NCI-H187 (cell line): ENCODE data around the gene BEGAIN.

Experiments
- DNase-seq, 2 experiments: peaks; one replicate each; lab custom pipeline; 2025; lab: John Stamatoyannopoulos, UW

The BEGAIN gene

DNA sequence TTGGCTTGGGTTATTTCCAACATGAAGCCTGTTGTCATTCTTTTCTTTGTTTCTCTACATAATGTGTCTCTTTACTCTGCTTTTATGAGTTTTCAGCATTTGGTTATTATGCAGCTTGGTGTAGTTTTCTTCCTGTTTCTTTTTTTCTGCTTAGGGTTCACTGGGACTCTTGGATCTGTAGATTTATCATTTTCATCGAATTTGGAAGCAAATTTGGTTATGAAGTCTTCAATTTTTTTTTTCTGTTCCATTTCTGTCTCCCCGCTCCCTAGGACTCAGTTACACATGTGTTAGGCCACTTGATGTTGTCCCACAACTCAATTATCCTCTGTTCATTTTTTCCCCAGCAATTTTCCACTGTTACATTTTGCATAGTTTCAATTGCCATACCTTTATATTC lies 13.8 kb upstream of the BEGAIN start:
- DNase-seq = no peak

DNA sequence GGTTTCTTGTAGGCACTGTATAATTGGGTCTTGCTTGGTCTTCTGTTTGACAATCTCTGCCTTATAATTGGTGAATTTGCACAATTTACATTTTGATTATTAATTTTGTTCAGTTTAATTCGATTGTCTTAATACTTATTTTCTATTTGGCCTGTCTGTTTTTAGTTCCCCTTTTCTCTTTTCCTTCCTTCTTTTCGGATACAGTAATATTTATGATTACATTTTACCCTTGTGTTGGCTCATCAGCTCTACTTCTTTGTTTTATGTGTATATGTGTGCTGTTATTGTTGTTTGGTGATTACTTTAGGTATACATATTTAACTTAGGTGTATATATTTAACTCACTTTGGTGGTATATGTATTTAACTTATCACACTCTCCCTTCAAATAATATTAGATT lies 12.8 kb upstream of the BEGAIN start:
- no peak for DNase-seq

DNA sequence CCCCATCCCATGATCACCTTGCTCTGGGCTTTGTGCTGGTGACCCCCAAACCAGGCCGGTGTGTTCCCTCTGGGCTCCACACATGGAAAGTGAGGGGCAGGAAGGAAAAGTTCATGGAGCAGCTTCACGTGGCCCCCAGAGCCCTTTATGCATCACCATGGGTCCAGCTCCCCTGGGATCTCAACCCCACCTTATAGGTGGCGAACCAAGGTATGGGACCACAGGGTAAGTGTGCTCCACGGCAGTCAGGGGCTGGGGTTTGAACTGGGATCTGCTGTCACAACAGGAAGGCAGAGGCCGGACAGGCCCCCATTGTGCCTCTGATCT lies 7.4 kb upstream of the BEGAIN start:
- no peak for DNase-seq

DNA sequence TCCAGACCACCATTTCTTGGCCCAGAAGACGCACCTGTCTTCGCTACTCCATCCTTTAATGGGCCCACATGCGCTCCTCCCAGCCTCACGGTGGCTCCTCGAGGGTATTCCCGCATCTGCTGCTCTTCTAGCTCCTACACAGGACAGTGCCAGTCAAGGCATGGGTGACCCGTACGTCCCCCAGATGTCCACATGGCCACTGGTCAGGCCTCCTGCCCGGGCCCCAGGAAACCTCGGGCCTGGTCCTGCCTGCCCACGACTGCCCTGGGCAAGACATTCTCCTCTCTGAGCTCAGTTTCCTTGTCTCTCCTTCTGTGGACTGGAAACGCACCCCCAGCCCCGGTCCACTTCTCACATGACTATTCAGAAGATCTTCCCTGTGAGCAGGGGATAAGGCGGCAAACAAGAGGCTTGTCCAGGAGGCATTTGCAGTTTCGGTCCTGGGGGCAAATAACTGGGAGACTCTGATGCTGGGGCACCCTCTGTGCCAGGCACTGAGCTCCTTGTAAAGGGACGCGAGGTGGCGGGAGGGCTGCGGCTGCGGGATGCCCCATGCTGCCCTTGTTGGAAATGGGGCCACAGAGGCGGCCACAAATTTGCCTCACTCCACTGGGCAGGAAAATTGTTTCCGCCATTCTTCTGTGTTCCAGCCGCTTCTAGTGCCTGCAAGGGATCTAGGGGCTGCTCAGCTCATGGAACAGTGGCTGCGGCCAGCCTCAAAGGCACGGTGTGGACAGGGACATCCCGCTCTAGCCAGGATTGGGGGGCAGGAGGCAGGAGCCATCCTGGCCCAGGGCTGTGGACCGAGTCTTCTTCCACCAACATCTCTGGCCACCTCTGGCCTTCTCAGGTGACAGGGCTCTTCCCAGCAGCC lies 6.8 kb upstream of the BEGAIN start:
- DNase-seq = no peak

DNA sequence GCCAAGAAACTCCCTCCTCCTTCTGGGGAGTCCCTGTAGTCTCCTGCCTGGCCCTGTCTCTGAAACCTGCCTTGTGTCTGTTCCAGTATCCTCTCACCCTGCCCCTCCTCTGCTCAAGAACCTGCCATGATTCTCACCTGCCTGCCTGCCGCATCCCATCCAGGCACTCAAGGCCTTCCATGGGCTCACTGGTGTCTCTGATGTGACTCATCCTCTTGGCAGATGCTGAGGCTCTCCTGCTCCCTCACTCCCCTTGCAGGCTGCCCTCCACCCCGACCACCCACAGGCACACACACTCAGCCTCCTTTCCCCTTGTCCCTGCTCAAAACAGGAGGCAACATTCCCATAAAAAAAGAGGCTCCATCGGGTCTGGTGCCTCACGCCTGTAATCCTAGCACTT lies 5.8 kb upstream of the BEGAIN start:
- no peak for DNase-seq

DNA sequence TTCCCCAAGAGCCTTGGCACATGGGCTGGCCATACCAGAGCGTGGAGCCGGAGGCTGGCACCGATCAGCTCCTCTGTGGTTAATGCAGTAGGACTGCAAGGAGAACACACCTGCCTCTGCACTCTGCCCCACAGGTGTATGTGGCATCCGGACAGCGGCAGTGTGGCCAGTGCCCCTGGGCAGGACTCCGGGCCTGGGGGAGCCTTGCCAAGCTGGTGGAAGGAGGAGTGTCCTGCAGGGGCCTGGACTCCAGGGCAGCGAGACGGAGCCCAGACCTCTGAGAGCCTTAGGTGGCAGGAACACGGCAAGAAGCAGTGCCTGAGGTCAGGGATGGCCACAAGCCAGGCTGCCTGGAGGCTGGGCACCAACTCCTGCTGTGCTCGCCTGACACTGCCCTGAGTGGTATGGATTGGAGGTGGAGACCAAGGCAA lies 5.3 kb upstream of the BEGAIN start:
- DNase-seq = no peak

DNA sequence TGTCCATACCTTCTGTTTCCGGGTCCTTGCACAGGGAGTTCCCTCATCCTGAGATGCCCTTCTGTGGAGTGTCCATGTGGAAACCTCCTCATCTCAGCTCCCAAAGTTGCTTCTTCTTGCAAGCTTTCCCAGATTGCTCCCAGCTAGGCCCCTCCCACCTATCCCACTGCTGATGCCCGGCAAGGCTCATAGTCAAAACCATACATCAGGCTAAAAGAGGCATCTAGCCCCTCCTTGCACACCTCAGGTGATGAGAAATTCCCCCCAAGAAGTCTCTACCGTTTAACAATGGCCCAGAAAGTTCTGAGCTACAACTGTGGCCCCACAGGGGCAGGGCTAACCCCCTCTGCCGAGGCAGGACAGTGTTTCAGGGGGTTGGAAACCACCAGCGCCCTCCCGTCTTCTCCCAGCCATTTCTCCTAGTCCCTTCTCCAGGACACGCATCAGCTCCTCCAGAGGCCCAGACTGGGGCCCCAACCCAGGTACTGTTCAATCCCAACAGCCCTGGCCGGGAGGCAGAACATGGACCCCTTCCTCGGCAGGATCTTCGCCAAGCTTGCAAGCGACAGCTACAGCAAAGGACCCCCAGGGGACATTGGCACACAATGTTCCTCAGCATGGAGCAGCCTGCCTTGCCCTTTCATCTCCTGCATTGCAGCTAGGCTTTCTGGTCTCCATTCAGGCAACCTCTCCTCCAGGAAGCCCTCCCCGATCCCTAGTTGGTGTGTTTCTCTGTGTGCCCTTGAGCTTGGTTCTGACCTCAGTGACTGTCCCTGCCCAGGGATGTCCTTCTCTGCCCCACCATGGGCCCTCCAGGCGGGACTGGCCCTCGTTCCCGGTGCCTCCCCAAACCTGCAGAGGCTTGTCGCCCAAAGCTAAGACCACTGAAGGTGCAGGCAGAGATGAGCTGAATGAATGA lies 4.5 kb upstream of the BEGAIN start:
- DNase-seq = no peak

DNA sequence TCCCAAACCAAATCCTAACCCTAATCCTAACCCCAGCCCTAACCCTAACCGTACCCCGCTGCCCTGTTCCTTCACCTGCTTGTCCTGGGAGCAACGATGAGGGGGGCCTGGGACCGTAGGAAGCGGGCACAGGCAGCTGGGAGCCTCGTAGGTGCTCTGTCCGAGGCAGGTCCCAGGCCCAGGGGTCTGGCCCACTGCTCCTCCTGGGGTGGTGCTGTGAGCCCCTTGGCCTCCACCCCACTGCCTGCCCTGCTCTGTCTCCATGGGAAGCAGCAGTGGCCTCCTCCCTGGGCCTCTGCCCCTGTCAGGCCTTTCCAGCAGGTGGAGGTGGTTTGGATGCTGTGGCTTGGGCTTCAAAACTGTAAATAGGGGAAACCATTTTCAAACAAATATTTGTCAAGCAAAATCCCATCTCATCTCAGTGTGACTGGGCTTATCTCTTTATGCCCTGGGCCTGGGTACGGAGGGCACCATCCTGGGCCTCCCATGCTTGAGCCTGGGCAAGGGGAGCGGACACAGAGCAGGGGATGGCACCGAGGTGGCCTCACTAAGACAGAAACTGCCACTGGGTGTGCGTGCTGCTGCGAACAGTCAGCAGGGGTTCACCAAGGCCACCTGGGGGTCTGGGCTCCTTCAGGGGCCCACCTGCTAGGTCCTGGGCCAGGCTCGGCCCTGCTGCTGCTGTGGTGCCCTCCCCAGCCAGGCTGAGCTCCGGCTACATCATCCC lies 3.7 kb upstream of the BEGAIN start:
- no peak for DNase-seq

DNA sequence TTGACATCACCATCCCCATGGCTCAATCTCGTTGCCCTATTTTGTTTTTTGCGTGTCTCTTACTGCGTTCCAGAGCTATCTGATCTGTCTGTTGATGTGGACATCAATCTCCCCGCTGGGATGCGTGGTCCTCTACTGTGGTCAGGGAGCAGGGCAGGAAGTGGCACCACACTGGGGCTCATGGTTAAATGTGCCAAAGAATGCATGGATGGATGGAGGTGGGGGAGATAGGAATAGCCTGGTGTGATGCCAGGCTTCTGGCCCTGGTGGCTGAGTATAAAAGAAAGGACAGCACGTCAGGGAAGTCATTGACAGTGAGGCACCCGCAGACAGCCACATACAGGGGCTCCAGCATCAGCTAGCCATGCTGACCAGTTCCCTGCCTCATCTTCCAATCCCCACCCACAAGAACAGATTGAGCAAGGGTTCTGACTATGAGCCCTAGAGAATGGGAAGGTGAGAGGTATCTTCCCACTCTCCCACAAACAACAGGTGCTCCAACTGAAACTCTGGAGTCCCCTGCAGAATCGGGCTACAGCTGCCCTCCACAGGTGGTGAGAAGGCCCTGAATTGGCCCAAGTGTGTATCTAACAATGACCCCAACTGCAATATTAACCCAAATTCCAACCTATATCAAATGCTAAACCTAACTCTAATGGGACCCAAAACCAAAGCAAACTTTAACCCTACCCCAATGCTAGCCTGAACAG lies 2.7 kb upstream of the BEGAIN start:
- no peak for DNase-seq

DNA sequence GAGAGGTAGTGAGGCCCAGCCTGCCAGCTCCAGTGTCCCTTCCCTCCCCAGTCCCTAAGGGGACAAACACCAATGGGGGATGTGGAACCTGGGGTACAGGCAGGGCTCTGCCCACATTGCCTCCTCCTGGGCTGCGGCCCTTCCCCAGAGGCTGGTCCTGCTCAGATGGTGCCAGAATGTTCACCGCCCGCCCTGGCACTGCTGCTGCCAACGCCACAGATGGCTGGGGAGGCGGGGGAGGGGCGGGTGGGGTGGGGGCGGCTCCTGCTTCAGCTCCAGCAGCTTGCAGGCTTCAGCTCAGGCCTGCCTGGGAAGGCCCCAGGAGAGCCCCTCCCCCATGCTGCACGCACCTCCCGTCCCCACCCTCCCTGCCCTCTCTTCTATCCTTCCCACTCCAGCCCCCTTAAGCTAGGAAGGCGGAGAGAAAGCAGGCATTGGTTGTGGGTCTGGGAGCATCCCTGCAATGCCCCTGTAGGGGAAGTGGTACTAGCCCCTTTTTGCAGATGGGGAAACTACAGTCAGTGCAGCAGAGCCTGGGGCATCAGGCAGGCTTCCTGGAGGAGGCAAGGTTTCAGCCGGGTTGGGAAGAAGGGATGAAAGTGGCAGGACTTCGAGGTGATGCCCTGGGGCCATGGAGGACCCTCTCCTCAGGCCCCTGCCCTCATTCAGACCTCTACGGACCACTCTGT lies 2.0 kb upstream of the BEGAIN start:
- no peak for DNase-seq

DNA sequence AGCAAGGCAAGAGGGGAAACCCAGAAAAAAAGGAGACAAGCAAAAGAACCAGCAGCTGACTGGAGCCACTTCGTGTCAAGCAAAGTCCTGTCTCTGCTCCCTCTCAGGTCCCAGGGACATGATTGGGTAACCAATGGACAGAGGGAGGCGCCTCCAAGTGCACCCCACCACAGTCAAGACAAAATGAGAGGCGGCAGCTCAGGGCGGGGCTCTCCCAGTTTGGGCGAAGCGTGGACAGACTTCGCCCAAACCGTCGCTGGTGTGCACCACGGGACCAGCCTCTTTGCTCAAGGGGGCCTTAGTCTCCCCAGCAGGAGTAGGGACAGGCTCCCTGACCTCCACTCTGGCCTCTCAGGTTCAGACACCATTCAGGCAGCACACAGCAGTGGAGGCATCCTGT lies 1.5 kb upstream of the BEGAIN start:
- DNase-seq = no peak

DNA sequence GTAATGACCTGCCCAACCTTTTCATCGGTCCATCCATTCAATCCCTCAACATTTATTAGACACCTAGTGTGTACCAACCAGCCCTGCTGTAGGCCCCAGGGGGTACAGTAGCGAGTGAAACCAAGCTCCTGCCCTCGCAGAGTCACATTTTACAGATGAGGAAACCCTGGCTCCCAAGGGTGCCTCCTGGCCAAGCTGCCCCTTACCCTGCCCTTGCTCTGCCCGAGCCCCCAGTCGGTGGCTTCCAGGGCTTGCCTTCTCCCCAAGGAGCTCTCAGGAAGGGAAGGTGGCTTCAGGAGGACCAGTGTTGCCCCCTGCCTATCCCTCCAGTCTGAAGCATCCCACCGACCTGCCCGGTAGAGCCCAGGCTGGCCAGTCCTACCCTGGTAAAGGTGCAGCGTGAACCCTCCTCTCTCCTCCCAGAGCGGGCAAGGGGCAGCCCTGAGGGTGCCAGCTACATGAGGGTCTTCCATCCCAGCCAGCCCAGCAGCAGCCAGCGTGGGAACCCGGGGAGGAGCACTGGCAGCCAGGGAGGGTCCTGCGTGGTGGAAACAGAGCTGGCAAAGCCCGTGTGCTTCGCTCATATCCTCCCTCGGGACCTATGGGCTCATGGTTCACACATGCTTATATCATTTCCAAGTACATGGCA lies 670 bp upstream of the BEGAIN start:
- no peak for DNase-seq

DNA sequence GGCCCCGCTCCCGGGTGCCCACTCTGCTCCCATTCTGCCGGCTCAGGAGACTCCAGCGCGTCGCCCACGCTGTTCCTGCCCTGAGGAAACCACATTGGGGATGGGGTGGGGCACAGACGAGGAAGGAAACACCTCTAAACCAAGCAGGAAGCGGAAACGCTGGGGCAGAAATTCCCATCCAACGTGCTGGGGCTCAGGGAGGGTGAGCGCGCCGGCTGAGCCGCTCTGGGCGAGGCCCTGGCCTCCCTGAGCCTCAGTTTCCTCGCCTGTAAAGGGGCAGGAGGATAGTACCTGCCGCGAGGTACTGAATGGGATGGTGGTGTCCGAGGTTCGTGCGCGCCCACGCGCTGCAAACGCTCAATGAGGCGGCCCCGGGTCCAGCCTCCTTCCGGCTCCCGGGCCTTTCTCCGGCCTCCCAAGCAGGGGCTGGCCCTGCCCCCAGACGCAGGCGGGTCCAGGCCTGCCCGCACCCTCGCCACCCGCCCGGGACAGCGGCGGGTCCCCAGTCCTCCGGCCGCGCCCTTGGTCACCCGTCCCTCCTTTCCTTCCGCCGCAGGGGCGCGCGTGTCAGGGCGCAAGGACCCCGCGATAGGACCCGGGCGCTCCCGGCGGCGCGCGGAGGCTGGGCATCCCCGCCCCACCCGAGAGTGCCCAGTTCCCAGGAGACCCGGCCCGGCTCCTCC lies 673 bp downstream of the BEGAIN start:
- no peak for DNase-seq

DNA sequence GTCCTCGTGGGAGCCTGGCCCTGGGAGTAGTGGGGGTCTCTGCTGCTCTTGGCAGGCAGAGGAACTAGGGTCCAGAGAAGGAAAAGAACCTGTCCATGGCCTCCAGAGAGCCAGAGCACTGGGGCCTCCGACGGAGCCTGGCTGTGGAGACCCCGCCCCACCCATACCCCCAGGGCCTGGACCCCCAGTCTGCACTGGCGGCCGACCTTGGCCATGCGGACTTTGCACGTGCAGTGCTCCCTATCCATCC lies 1.1 kb downstream of the BEGAIN start:
- DNase-seq = no peak

DNA sequence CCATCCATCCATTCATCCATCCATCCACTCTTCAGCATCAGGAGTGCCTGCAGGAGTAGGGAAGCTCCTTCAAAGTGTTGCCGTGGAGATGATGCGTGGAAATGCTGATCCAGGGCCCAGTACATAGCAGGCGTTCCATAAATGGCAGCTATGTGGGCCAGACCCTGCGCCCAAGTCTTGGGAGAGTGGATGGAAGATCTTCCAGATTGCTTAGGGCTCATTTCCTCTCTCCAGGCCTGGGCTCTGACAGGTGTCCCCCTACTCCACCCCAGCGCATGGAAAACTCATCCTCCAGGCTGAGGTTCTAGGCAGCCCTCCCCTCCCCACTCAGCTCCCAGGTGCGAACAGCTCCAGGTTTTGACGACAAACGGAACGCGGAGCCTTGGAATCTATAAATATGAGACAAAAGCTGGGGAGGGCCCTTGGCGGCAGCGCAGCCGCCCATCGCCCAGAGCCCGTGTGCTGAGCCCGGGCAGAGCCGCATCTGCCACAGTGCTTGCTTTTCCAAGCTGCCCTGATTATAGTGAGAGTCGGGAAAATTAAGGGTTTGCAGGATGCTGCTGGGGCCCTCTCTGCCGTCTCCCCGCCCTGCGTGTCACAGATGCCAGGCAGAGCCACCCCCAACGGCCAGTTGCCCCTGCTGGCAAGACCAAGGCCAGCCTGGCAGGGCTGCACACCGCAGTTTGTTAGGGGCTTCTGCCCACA lies 1.6 kb downstream of the BEGAIN start:
- DNase-seq = no peak

DNA sequence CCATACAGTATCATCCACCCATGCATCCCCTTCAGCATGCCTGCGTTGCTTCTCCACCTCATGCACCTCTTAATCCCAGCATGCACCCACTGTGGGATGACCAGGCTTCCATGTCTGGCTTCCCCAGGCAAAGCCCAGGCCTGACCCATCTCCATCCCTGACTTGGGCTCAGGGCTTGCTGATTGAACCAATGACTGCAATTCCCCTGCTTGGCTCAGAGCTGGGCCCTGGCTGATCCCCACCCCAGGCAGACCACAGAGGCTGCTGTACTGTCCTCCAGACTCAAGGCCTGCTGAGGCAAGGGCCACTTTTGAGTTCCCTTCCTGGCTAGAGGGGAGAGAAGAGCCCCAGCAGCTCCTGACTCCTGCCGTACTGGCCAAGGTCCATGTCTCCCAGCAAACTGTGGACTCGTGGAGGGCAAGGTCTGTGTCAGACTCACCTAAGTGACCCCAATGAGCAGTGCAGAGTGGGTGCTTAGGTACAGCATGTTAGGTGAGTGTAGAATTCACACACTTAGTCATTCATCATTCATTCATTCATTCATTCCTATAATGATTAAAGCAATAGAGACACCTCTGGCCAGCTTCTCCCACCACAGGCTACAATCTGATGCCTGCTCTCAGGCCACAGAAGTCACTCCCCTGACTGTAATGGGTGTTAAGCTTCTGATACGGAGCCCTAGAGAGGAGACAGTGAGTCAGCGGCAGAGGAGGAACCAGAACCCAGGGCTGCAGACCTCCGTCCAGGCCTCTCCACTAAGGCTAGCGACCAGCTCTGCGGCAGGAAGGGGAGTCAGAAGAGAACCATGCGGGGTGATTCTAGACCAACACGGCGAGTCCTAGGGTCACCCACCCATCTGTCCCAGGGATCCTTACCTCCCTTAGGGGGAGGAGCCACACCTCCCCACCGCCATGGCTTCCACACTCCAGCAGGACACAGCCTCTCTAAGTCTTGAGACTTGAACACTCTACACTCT lies 2.9 kb downstream of the BEGAIN start:
- no peak for DNase-seq

DNA sequence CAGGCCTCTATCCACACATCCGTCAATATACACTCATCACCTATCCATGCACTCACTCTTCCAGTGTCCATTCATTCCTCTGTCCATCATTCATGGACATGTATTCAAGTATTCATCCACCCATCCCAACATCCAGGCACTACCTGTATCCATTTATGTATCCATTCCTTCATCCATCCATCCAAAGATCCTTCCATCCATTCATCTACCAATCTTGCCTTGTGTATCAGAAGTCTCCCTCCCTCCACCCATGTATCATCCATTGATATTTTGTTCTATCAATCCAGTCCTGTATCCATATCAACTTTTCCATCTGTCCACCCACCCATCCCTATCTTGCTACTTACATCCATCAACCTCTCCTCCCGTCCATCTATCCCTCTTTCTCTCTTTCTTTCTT lies 4.0 kb downstream of the BEGAIN start:
- no peak for DNase-seq

DNA sequence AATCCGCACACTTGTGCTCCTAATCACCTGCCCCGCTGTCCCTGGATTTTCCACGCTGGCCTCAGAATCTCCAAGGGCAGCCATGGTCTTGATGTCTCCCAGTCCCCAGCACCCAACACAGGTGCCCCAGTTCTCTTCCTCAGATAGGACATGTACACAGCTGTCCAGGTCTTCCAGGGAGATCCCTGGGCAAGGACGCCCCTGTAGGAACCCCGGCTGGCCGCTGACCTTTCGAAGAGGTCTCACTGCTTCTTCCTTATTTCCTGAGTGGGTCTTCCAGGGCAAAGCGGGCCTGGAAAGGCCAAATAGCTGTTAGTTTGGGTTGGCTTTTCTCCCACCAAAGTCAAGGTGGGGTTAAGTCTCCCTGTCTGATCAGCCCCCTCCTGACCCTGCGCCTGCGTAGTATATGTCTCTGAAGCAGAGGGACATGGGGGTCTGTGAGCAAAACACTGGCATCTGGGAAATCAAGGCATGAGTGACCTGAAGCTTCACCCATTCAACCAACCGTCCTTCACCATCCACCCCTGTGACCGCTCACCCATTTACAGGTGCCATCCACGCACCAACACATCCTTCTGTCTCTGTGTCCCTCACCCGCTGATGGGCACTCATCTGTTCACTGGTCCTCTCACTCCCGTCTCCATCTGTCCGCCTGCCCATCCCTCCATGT lies 4.6 kb downstream of the BEGAIN start:
- DNase-seq = no peak
